ENCODE data around the gene CLGN.

The CLGN gene, protein sequence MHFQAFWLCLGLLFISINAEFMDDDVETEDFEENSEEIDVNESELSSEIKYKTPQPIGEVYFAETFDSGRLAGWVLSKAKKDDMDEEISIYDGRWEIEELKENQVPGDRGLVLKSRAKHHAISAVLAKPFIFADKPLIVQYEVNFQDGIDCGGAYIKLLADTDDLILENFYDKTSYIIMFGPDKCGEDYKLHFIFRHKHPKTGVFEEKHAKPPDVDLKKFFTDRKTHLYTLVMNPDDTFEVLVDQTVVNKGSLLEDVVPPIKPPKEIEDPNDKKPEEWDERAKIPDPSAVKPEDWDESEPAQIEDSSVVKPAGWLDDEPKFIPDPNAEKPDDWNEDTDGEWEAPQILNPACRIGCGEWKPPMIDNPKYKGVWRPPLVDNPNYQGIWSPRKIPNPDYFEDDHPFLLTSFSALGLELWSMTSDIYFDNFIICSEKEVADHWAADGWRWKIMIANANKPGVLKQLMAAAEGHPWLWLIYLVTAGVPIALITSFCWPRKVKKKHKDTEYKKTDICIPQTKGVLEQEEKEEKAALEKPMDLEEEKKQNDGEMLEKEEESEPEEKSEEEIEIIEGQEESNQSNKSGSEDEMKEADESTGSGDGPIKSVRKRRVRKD

DNA sequence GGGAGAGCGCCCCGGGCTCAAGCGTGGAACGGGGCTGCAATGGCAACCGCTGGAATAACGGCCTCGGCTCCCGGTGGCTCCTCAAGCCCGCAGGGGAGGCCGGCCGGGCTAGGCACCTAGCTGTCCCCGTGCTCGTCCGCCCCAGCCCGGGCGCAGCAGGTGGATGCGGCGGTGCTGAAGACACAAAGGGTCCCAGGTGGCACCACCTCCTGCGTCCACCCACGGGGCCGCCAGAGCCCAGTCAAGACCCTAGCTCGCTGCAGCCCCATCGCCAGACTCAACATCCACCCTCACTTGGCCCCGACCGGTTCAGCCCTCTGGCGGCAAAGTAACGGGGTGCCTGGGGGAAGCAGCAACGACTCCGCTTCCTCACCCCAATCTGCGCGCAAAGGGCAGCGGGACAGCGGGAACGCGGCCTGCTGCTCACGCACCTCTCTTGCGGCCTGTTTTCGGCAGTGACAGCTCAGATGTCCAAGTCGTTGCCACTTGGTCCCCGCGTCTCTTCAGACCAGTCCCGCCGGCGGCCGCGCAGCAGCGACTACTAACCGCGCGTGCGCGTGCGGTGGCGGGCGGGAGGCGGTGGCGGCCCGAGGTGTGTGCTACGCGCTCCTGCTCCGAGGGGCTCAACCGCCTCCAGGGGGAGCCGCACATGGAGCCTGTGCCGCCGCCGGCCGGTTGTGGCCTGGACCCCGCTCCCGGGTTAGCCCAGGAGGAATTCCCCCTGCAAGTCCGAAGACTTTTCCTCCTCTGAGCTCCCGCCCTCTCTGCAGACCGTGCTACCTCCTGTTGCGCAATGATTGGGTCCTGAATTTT is at the start of gene CLGN:
Gene CLGN (minus strand): TSS at position 543 of the 813 bp plus-strand sequence. CDS start 14,570 bp downstream, outside the sequence.
- DNase-seq (ENCODE audit: low read depth) = peak; percentile 16
- H3K4me3 ChIP-seq (ENCODE audit: low read depth, low read length) = peak within 1 kb of the TSS; percentile 63
- TF ChIP-seq, protein P1, sequence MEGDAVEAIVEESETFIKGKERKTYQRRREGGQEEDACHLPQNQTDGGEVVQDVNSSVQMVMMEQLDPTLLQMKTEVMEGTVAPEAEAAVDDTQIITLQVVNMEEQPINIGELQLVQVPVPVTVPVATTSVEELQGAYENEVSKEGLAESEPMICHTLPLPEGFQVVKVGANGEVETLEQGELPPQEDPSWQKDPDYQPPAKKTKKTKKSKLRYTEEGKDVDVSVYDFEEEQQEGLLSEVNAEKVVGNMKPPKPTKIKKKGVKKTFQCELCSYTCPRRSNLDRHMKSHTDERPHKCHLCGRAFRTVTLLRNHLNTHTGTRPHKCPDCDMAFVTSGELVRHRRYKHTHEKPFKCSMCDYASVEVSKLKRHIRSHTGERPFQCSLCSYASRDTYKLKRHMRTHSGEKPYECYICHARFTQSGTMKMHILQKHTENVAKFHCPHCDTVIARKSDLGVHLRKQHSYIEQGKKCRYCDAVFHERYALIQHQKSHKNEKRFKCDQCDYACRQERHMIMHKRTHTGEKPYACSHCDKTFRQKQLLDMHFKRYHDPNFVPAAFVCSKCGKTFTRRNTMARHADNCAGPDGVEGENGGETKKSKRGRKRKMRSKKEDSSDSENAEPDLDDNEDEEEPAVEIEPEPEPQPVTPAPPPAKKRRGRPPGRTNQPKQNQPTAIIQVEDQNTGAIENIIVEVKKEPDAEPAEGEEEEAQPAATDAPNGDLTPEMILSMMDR (IDR thresholded peaks at IDR 0.05; ENCODE audit: low read depth, low read length, missing control alignments) = peak; percentile 30

DNA sequence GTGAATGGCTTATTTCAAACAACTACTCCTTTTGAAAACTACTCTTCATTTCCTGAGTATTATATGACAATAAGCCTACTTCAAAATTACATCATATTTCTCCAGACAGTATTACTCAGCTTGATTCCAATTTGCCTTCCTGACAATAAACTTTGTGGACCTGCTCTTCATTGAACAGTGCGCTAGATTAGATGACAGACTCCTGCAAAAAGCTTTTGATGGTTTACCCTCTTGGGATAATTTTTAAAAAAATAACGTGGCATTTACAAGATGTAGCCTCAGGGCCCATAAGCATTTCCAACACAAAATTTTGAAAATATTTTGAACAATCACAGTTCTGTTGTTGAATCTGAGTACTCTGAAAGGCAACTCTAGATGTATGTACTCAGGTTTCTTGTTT is 44.7 kb upstream of the CLGN start:
- H3K4me3 ChIP-seq (ENCODE audit: low read depth, low read length) = no peak overlapping the region
- DNase-seq (ENCODE audit: low read depth) = no peak
- TF ChIP-seq, protein P1 (IDR thresholded peaks at IDR 0.05; ENCODE audit: low read depth, low read length, missing control alignments) = no peak

DNA sequence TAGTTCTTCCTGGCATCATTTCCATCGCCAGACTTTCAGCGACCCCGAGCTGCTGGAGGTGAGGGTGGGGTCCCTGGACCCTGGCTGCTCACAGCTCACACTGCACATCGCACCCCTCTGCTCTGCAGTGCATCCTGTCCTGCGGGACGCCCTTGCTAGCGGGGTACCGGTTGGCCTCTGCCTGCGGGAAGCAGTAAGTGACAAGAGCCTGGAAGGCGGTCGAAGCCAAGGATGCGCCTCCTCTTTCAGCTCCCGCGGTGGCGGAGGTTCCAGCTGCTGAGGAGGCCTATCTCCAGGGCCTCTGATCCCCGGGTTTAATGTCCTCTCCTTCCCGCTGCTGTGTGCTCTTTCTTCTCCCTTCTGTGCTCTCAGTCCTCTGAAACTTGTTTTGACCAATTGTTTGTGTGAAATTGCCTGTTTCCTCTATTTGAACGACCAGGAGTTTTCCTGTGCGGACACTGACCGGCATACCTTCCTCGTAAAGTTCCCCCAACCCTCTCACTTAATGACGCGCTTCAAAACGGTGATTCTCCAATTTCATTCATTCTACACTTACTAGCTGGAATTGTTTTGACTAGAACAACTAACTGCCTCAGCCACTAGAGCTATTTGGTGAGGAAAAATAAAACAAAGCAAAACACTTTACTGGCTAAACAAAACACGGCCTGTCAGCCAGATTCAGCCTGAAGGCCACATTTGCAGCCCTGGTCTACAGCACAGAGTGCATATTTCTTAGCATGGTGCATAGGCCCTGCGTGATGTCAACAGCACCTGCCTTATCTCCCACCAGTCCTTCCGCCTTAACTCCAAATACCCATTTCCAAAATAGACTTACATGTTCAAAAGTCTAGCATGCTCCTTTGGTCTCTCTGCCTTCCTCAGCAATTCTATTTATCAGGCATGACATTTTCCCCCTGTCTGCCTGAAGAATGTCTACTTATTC is 42.6 kb upstream of the CLGN start:
- H3K4me3 ChIP-seq (ENCODE audit: low read depth, low read length) = no peak overlapping the region
- TF ChIP-seq, protein P1 (IDR thresholded peaks at IDR 0.05; ENCODE audit: low read depth, low read length, missing control alignments) = no peak
- DNase-seq (ENCODE audit: low read depth) = no peak

DNA sequence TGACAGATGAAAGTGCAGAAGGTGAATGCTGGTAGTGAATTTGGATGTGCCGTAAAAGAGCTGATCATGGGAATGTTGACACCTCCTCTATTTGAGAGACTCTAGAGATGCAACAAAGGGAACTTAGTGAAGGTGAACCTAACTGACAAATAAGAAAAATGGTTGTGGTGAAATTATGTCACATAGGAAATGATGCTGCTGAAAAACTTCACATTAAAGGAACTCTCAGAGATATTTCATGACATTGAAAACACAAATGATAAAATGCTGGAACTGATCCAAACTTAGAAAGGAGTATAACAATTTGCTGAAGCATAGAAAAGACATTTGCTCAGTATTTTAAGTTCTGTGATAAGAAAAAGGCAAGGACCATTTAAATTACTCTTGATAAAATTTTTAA is 38.7 kb upstream of the CLGN start:
- TF ChIP-seq, protein P1 (IDR thresholded peaks at IDR 0.05; ENCODE audit: low read depth, low read length, missing control alignments) = no peak
- DNase-seq (ENCODE audit: low read depth) = no peak
- H3K4me3 ChIP-seq (ENCODE audit: low read depth, low read length) = no peak overlapping the region

DNA sequence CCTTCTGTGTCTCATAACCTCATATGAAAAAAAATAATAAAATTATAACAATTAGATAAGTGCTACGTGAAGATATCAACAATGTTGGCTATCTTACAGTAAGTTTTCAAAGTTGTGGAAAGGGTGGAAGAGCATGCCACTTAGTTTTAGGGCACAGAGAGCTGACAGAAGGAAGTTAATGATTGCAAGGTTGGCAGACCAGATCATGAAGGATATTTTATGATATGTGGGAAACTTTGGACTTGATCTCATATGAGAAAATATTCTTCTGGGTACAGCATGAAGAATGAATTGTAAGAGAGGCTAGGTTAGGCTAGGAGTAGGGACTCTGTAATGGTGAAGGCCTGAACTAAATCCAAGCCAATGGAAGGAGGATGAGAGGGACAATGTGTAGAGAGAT is 36.2 kb upstream of the CLGN start:
- no peak for DNase-seq (ENCODE audit: low read depth)
- TF ChIP-seq, protein P1 (IDR thresholded peaks at IDR 0.05; ENCODE audit: low read depth, low read length, missing control alignments) = no peak
- H3K4me3 ChIP-seq (ENCODE audit: low read depth, low read length) = no peak overlapping the region

DNA sequence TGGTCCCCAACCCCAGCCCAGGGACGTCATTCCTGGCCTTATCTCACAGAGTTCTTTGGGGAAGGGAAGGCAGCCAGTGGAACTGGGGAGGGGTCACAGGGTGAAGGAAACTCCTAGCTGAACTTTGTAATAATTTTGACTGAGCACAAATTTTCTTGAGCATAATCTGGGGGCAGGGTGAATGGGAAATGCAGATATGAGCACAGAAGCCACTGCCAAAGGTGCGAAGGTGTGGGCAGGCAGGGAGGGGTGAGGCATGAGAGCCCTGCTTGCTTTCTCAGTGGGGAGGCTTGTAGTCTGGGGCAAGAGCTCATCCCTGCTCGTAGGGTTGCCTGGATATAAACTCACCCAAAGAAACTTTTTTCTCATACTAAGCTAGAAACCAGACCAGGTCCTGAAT is 35.7 kb upstream of the CLGN start:
- H3K4me3 ChIP-seq (ENCODE audit: low read depth, low read length) = no peak overlapping the region
- TF ChIP-seq, protein P1 (IDR thresholded peaks at IDR 0.05; ENCODE audit: low read depth, low read length, missing control alignments) = no peak
- DNase-seq (ENCODE audit: low read depth) = no peak

Measured in GM12864 (cell line).